HepG2 (cell line): Measurements from ENCODE around the gene HRH3. TPM values are rescaled to one million over a fixed set of nuclear protein-coding genes. Genes with fewer than 3 reads are reported as not detected.

Experiments used
- ARNT2 ChIP-seq: sonication (generic); formaldehyde crosslinking; IDR thresholded peaks from 2 replicates; pipeline ENCODE4 v1.8.0; 2022; ENCODE audit warnings: mild to moderate bottlenecking, low read depth, missing genetic modification reagents, moderate library complexity
- BORCS8-MEF2B ChIP-seq: sonication (generic); formaldehyde crosslinking; IDR thresholded peaks from 2 replicates; pipeline ENCODE4 v1.8.0; 2022; ENCODE audit warnings: mild to moderate bottlenecking, missing genetic modification reagents
- HNF4A ChIP-seq: sonication (generic); formaldehyde crosslinking; IDR thresholded peaks from 2 replicates; pipeline ENCODE4 v1.4.0; 2020; ENCODE audit warnings: missing genetic modification reagents
- KLF11 ChIP-seq: IDR thresholded peaks from 2 replicates; pipeline ENCODE4 v1.6.1; 2016; ENCODE audit warnings: missing compliant biosample characterization
- PITX1 ChIP-seq: sonication (generic); formaldehyde crosslinking; IDR thresholded peaks from 2 replicates; pipeline ENCODE4 v1.5.1; 2020; ENCODE audit warnings: mild to moderate bottlenecking, missing genetic modification reagents
- SALL1 ChIP-seq: sonication (generic); formaldehyde crosslinking; IDR thresholded peaks from 2 replicates; pipeline ENCODE4 v1.8.0; 2022; ENCODE audit warnings: mild to moderate bottlenecking, missing genetic modification reagents
- SP1 ChIP-seq, 2 experiments: fragments of 450-650 bp in 1 of 2; sonication (generic) in 1 of 2; formaldehyde crosslinking in 1 of 2; IDR thresholded peaks; 2 replicates each; pipeline versions ENCODE4 v1.4.0 to v1.6.1; 2016 to 2020; ENCODE audit warnings: missing genetic modification reagents in 1 of 2
- THRA ChIP-seq: sonication (generic); formaldehyde crosslinking; IDR thresholded peaks from 2 replicates; pipeline ENCODE4 v1.4.0; 2020; ENCODE audit warnings: missing genetic modification reagents, borderline replicate concordance
- ZBTB4 ChIP-seq: sonication (generic); formaldehyde crosslinking; IDR thresholded peaks from 2 replicates; pipeline ENCODE4 v1.4.0; 2020; ENCODE audit warnings: missing genetic modification reagents, mild to moderate bottlenecking, borderline replicate concordance
- ZFP1 ChIP-seq: IDR thresholded peaks from 2 replicates; pipeline ENCODE4 v1.6.1; 2016
- ZNF180 ChIP-seq: sonication (generic); formaldehyde crosslinking; IDR thresholded peaks from 2 replicates; pipeline ENCODE4 v1.4.0; 2020; ENCODE audit warnings: low read depth, missing genetic modification reagents, borderline replicate concordance
- ZNF572 ChIP-seq: sonication (generic); formaldehyde crosslinking; IDR thresholded peaks from 2 replicates; pipeline ENCODE4 v1.5.1; 2020; ENCODE audit warnings: mild to moderate bottlenecking, missing genetic modification reagents
- ZNF891 ChIP-seq: sonication (generic); formaldehyde crosslinking; IDR thresholded peaks from 2 replicates; pipeline ENCODE4 v1.5.0; 2020; ENCODE audit warnings: mild to moderate bottlenecking, missing genetic modification reagents
- polyA plus RNA-seq, 8 experiments: library from polyadenylated mRNA; depleted of rRNA in 3 of 8; stranded (reverse) in 7 of 8; unstranded in 1 of 8; fragments of >200 nt; fragmentation: Illumina TruSeq in 4 of 8; extraction: Trizol in 4 of 8; gene quantifications; 2 replicates each; pipeline versions ENCODE4 v1.2.1 to v1.2.3, GENCODE V29; 2011 to 2016; ENCODE audit warnings: low read depth in 4 of 8, missing spikeins in 1 of 8, mixed read lengths in 1 of 8; ENCODE audit not compliant: insufficient read depth in 1 of 8
- total RNA-seq, 5 experiments: library from RNA; depleted of rRNA; stranded (reverse); fragments of >200 nt; fragmentation: Illumina TruSeq; extraction: Trizol; gene quantifications; 2 replicates each; pipeline ENCODE4 v1.2.3, GENCODE V29; 2016; ENCODE audit warnings: low read depth in 1 of 5
- TF ChIP-seq, protein P1 (sequence below), 2 experiments: sonication (generic) in 1 of 2; formaldehyde crosslinking in 1 of 2; IDR thresholded peaks; 2 replicates each; pipeline versions ENCODE4 v1.5.1 to v1.6.1; 2011 to 2020; ENCODE audit warnings: borderline replicate concordance in 1 of 2, low read depth in 1 of 2, low read length in 1 of 2, mild to moderate bottlenecking in 1 of 2, missing genetic modification reagents in 1 of 2, moderate library complexity in 1 of 2
- TF ChIP-seq, protein P2 (sequence below): sonication (generic); formaldehyde crosslinking; IDR thresholded peaks from 2 replicates; pipeline ENCODE4 v1.5.1; 2020; ENCODE audit warnings: mild to moderate bottlenecking, missing genetic modification reagents, borderline replicate concordance

HRH3 gene
- total and polyA plus RNA-seq, 2 of the 13 experiments (the other 11 are each of a cell fraction or from before 2014, with no cell fraction given) = 0.18 TPM; not detected in 1

DNA sequence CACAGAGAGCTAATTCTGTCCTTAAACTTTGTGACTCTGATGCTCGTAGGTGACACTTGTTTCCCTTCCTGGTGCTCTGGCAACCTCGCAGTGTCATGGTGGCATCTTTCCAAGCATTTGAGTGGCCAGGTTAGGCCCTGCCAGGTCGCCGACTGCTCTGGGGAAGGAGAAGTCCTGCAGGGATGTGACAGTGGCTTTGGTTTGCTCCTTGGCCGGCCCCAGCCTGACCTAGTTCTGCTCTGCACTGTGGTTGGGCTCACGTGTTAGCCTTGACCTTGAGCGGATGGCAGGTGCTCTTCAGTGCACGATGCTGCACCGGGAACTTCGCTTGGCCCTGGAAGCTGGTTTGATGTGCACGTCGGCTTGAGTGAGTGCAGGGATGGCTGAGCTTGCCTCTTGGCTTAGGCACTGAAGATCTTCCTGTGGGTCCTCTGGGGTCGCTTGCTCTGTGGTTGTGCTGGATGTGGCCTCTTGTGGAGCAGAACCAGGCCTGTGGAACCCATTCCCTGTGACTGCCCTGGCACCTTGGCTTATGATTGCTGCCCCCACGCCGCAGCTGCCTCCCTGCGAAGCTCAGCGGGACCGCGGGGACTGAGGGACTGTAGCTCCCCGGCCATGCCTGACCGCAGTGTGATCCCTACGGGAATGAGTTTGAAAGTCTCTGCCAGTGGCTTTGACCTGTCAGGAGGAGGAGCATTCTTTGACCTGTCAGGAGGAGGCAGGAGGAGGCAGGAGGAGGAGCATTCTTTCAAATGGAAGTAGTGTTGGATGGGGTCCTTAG is 27.0 kb upstream of the HRH3 start (continued):
- TF ChIP-seq THRA (CRISPR knock-in tag) (peak; percentile 60; the same call in 1 of the 2 replicates), ZBTB4 (CRISPR knock-in tag) (peak; percentile 97; the same call in 1 of the 2 replicates), ZNF180 (CRISPR knock-in tag) (no peak), KLF11 (no peak), ZNF572 (peak; percentile 68; the same call in 1 of the 2 replicates), ARNT2 (CRISPR knock-in tag) (no peak), BORCS8-MEF2B (CRISPR knock-in tag) (0 out of 2 replicates have a peak, but pooled peaks have one; percentile 29), PITX1 (CRISPR knock-in tag) (peak; percentile 18; the same call in 1 of the 2 replicates), SP1 (IDR thresholded peaks at IDR 0.05) (no peak), SP1 (CRISPR knock-in tag; IDR thresholded peaks at IDR 0.05) (peak; percentile 29; the same call in 1 of the 2 replicates), HNF4A (CRISPR knock-in tag) (0 out of 2 replicates have a peak, but pooled peaks have one; percentile 16), ZNF891 (CRISPR knock-in tag) (0 out of 2 replicates have a peak, but pooled peaks have one; percentile 33), ZFP1 (CRISPR knock-in tag) (no peak), SALL1 (CRISPR knock-in tag) (peak; percentile 72)
- TF ChIP-seq, protein P1, sequence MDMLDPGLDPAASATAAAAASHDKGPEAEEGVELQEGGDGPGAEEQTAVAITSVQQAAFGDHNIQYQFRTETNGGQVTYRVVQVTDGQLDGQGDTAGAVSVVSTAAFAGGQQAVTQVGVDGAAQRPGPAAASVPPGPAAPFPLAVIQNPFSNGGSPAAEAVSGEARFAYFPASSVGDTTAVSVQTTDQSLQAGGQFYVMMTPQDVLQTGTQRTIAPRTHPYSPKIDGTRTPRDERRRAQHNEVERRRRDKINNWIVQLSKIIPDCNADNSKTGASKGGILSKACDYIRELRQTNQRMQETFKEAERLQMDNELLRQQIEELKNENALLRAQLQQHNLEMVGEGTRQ (IDR thresholded peaks at IDR 0.05; ENCODE audit: low read depth, low read length) = peak; percentile 13; the same call in 1 of the 2 replicates
- TF ChIP-seq, protein P1 (CRISPR knock-in tag; IDR thresholded peaks at IDR 0.05; ENCODE audit: borderline replicate concordance) = no peak
- TF ChIP-seq, protein P2, sequence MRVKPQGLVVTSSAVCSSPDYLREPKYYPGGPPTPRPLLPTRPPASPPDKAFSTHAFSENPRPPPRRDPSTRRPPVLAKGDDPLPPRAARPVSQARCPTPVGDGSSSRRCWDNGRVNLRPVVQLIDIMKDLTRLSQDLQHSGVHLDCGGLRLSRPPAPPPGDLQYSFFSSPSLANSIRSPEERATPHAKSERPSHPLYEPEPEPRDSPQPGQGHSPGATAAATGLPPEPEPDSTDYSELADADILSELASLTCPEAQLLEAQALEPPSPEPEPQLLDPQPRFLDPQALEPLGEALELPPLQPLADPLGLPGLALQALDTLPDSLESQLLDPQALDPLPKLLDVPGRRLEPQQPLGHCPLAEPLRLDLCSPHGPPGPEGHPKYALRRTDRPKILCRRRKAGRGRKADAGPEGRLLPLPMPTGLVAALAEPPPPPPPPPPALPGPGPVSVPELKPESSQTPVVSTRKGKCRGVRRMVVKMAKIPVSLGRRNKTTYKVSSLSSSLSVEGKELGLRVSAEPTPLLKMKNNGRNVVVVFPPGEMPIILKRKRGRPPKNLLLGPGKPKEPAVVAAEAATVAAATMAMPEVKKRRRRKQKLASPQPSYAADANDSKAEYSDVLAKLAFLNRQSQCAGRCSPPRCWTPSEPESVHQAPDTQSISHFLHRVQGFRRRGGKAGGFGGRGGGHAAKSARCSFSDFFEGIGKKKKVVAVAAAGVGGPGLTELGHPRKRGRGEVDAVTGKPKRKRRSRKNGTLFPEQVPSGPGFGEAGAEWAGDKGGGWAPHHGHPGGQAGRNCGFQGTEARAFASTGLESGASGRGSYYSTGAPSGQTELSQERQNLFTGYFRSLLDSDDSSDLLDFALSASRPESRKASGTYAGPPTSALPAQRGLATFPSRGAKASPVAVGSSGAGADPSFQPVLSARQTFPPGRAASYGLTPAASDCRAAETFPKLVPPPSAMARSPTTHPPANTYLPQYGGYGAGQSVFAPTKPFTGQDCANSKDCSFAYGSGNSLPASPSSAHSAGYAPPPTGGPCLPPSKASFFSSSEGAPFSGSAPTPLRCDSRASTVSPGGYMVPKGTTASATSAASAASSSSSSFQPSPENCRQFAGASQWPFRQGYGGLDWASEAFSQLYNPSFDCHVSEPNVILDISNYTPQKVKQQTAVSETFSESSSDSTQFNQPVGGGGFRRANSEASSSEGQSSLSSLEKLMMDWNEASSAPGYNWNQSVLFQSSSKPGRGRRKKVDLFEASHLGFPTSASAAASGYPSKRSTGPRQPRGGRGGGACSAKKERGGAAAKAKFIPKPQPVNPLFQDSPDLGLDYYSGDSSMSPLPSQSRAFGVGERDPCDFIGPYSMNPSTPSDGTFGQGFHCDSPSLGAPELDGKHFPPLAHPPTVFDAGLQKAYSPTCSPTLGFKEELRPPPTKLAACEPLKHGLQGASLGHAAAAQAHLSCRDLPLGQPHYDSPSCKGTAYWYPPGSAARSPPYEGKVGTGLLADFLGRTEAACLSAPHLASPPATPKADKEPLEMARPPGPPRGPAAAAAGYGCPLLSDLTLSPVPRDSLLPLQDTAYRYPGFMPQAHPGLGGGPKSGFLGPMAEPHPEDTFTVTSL (CRISPR knock-in tag) = no peak
